ENCODE data around the gene PPTC7. TPM values are rescaled to one million over a fixed set of nuclear protein-coding genes. Genes with fewer than 3 reads are reported as not detected.

PPTC7 gene
- total and polyA plus RNA-seq, 2 of the 13 experiments (the other 11 are each of a cell fraction or from before 2014, with no cell fraction given) = 4.8 to 12.3 TPM

GRCh38 chr12:110540048-110540447 is 43.1 kb downstream of the PPTC7 start (continued):
- TF ChIP-seq CEBPB (IDR thresholded peaks at IDR 0.05; ENCODE audit: borderline replicate concordance, low read depth, low read length) (no peak), ZNF253 (CRISPR knock-in tag; IDR thresholded peaks at IDR 0.05; ENCODE audit: borderline replicate concordance) (no peak), CAMTA2 (CRISPR knock-in tag; IDR thresholded peaks at IDR 0.05; ENCODE audit: borderline replicate concordance) (no peak), JUN (CRISPR knock-in tag; IDR thresholded peaks at IDR 0.05) (no peak), SIX1 (CRISPR knock-in tag; IDR thresholded peaks at IDR 0.05; ENCODE audit: borderline replicate concordance) (no peak), FIP1L1 (IDR thresholded peaks at IDR 0.05; ENCODE audit: borderline replicate concordance, insufficient read depth, low read depth, low read length) (no peak), ZNF713 (CRISPR knock-in tag; IDR thresholded peaks at IDR 0.05) (no peak), SALL1 (CRISPR knock-in tag; IDR thresholded peaks at IDR 0.05) (no peak), ZNF451 (CRISPR knock-in tag; IDR thresholded peaks at IDR 0.05) (no peak), YEATS2 (CRISPR knock-in tag; IDR thresholded peaks at IDR 0.05; ENCODE audit: borderline replicate concordance) (no peak)

- TF ChIP-seq CTCF (CRISPR knock-in tag; IDR thresholded peaks at IDR 0.05) (no peak), SETDB1 (CRISPR knock-in tag; IDR thresholded peaks at IDR 0.05; ENCODE audit: borderline replicate concordance) (no peak), ZBTB7B (CRISPR knock-in tag; IDR thresholded peaks at IDR 0.05) (no peak), POGZ (CRISPR knock-in tag; IDR thresholded peaks at IDR 0.05) (no peak)
- Histone ChIP-seq H2AFZ (ENCODE audit: low read length) (no peak overlapping the region), H3K9me3 (ENCODE audit: low read length) (no peaks in the 10 kb centered on the region), H3K4me1 (ENCODE audit: insufficient read depth, low read length) (peaks cover 4% of the 10 kb centered on the region), H3K36me3 (replicated peaks in 1 of 2; ENCODE audit: control insufficient read depth in 1 of 2, insufficient read depth in 2 of 2, low read length in 2 of 2) (peaks cover 15 to 63% of the 10 kb centered on the region in 2 experiments), H3K27ac (ENCODE audit: extremely low read length, insufficient read depth, low read length) (no peak overlapping the region), H3K79me2 (ENCODE audit: insufficient read depth, low read length) (no peaks in the 10 kb centered on the region), H3K4me3 (replicated peaks in 1 of 3; ENCODE audit: insufficient read depth in 1 of 3, low read depth in 2 of 3, low read length in 3 of 3) (no peak overlapping the region), H4K20me1 (ENCODE audit: insufficient read depth, low read length) (no peaks in the 10 kb centered on the region), H3K9ac (ENCODE audit: insufficient read depth, low read depth, low read length) (no peak overlapping the region), H3K4me2 (ENCODE audit: low read depth, low read length) (no peak overlapping the region), H3K27me3 (ENCODE audit: control insufficient read depth in 1 of 2, insufficient read depth in 2 of 2, low read length in 2 of 2) (no peaks in the 10 kb centered on the region)
- FAIRE-seq (no peak), ATAC-seq (no peak), DNase-seq (ENCODE audit: low spot score) (no peak)
- POLR2A ChIA-PET = no interaction called here
- BruUV-seq (replicated peaks) = no TSS peak
- 99% methylated on average over 5 of the region's 5 CpGs for WGBS (ENCODE audit: low lambda C conversion rate)
- in situ Hi-C loops (cut with HindIII; ENCODE audit: extremely low pct_ligation_motif_present, low pct_unique_long_range_greater_than_20kb) (no loop called here), intact Hi-C loops (cut with micrococcal nuclease; ENCODE audit: unreplicated experiment) (no loop called here)
- CTCF ChIA-PET (ENCODE audit: low intra/inter-chr PET ratio, low total read pairs) = no interaction called here
Measured at GRCh38 chr12:110538869-110539622, 44.1 kb downstream of the PPTC7 start.
